ENCODE results near the gene MYOC. TPM values are rescaled to one million over a fixed set of nuclear protein-coding genes. Genes with fewer than 3 reads are reported as not detected.

MYOC gene
- total RNA-seq, 3 donors from 2014 or later (not counting 1 experiment from before 2014, with no cell fraction given), result not detected

GRCh38 chr1:171627020-171627419, 25.5 kb downstream of the MYOC start:
- no peaks in the 10 kb centered on the region for H3K4me1 ChIP-seq (ENCODE audit: control insufficient read depth, insufficient read depth, low read length)
- TF ChIP-seq CTCF (IDR thresholded peaks at IDR 0.05), result no peak
- ATAC-seq, result no peak
- Mint-ChIP-seq H3K36me3 (no peaks in the 10 kb centered on the region), H3K27ac (no peak overlapping the region), H3K4me3 (no peak overlapping the region), H3K9me3 (no peaks in the 10 kb centered on the region), H3K27me3 (ENCODE audit: low read depth in 2 of 2) (peaks cover 17 to 29% of the 10 kb centered on the region in 2 donors), H3K4me1 (no peaks in the 10 kb centered on the region)
- H3K27me3 ChIP-seq (ENCODE audit: control insufficient read depth, insufficient read depth, low read length), result no peaks in the 10 kb centered on the region
- no peak for DNase-seq
- H3K27ac ChIP-seq (ENCODE audit: low read length), result no peak overlapping the region
- no peaks in the 10 kb centered on the region for H3K36me3 ChIP-seq (ENCODE audit: control insufficient read depth, insufficient read depth, low read length)
- no peak overlapping the region for H3K4me3 ChIP-seq (ENCODE audit: low read length)
- H3K9me3 ChIP-seq (ENCODE audit: control insufficient read depth, insufficient read depth, low read length), result no peaks in the 10 kb centered on the region
- intact Hi-C loops (cut with micrococcal nuclease), result no loop called here
- 76% methylated on average over 5 of the region's 5 CpGs for WGBS (ENCODE audit: insufficient coverage)

- H3K36me3 ChIP-seq (ENCODE audit: control insufficient read depth, insufficient read depth, low read length), result no peaks in the 10 kb centered on the region
- H3K4me1 ChIP-seq (ENCODE audit: control insufficient read depth, insufficient read depth, low read length), result no peaks in the 10 kb centered on the region
- no peak for ATAC-seq
- WGBS (ENCODE audit: insufficient coverage), result 100% methylated on average over 1 of the region's 1 CpG
- H3K4me1 Mint-ChIP-seq, result no peaks in the 10 kb centered on the region
- H3K9me3 ChIP-seq (ENCODE audit: control insufficient read depth, insufficient read depth, low read length), result no peaks in the 10 kb centered on the region
- intact Hi-C loops (cut with micrococcal nuclease), result no loop called here
- H3K27me3 ChIP-seq (ENCODE audit: control insufficient read depth, insufficient read depth, low read length), result no peaks in the 10 kb centered on the region
- DNase-seq, result no peak
- H3K4me3 Mint-ChIP-seq, result no peak overlapping the region
- H3K27ac ChIP-seq (ENCODE audit: low read length), result no peak overlapping the region
- H3K27ac Mint-ChIP-seq, result no peak overlapping the region
- H3K27me3 Mint-ChIP-seq (ENCODE audit: low read depth in 2 of 2), result peaks cover 10 to 18% of the 10 kb centered on the region in 2 donors
- H3K36me3 Mint-ChIP-seq, result no peaks in the 10 kb centered on the region
- TF ChIP-seq CTCF (IDR thresholded peaks at IDR 0.05), result no peak
- H3K9me3 Mint-ChIP-seq, result no peaks in the 10 kb centered on the region
- H3K4me3 ChIP-seq (ENCODE audit: low read length), result no peak overlapping the region
These were observed 27.3 kb downstream of the MYOC start for GRCh38 chr1:171625225-171625624.

- Histone ChIP-seq H3K4me1 (ENCODE audit: control insufficient read depth, insufficient read depth, low read length) (no peaks in the 10 kb centered on the region), H3K27ac (ENCODE audit: low read length) (no peak overlapping the region), H3K9me3 (ENCODE audit: control insufficient read depth, insufficient read depth, low read length) (no peaks in the 10 kb centered on the region), H3K36me3 (ENCODE audit: control insufficient read depth, insufficient read depth, low read length) (no peaks in the 10 kb centered on the region), H3K4me3 (ENCODE audit: low read length) (no peak overlapping the region), H3K27me3 (ENCODE audit: control insufficient read depth, insufficient read depth, low read length) (no peaks in the 10 kb centered on the region)
- ATAC-seq (no peak), DNase-seq (no peak)
- H3K9me3 Mint-ChIP-seq, result no peaks in the 10 kb centered on the region
- WGBS (ENCODE audit: insufficient coverage), result 85% methylated on average over 9 of the region's 9 CpGs
- no peaks in the 10 kb centered on the region for H3K36me3 Mint-ChIP-seq
- no peaks in the 10 kb centered on the region for H3K4me1 Mint-ChIP-seq
- H3K27me3 Mint-ChIP-seq (ENCODE audit: low read depth in 2 of 2), result peaks cover 2 to 7% of the 10 kb centered on the region in 2 donors
- H3K4me3 Mint-ChIP-seq, result no peak overlapping the region
- intact Hi-C loops (cut with micrococcal nuclease), result no loop called here
- H3K27ac Mint-ChIP-seq, result no peak overlapping the region
- no peak for TF ChIP-seq CTCF (IDR thresholded peaks at IDR 0.05)
These were observed 28.7 kb downstream of the MYOC start for GRCh38 chr1:171623651-171624331.

GRCh38 chr1:171622152-171622462, 30.4 kb downstream of the MYOC start, which contains the start of gene MYOCOS:
TSS of gene MYOCOS (plus strand) at chr1:171622243. CDS start at chr1:171623884, 1,641 bp downstream.
- DNase-seq, result no peak
- no peak for TF ChIP-seq CTCF (IDR thresholded peaks at IDR 0.05)
- no peaks in the 10 kb centered on the region for H3K9me3 Mint-ChIP-seq
- H3K36me3 ChIP-seq (ENCODE audit: control insufficient read depth, insufficient read depth, low read length), result no peaks in the 10 kb centered on the region
- no peak within 1 kb of the TSS for H3K4me3 Mint-ChIP-seq
- H3K27me3 ChIP-seq (ENCODE audit: control insufficient read depth, insufficient read depth, low read length), result no peaks in the 10 kb centered on the region
- no peak within 1 kb of the TSS for H3K27ac Mint-ChIP-seq
- no peak within 1 kb of the TSS for H3K27ac ChIP-seq (ENCODE audit: low read length)
- 79% methylated on average over 6 of the region's 7 CpGs for WGBS (ENCODE audit: insufficient coverage)
- no peaks in the 10 kb centered on the region for H3K4me1 ChIP-seq (ENCODE audit: control insufficient read depth, insufficient read depth, low read length)
- peaks cover 7 to 9% of the 10 kb centered on the region in 2 donors for H3K27me3 Mint-ChIP-seq (ENCODE audit: low read depth in 2 of 2)
- no peaks in the 10 kb centered on the region for H3K36me3 Mint-ChIP-seq
- H3K9me3 ChIP-seq (ENCODE audit: control insufficient read depth, insufficient read depth, low read length), result no peaks in the 10 kb centered on the region
- no peak for ATAC-seq
- H3K4me1 Mint-ChIP-seq, result no peaks in the 10 kb centered on the region
- intact Hi-C loops (cut with micrococcal nuclease), result no loop called here
- no peak within 1 kb of the TSS for H3K4me3 ChIP-seq (ENCODE audit: low read length)
